GM23338 (cell line): ENCODE measurements around the gene KRTAP13-3. TPM values are rescaled to one million over a fixed set of nuclear protein-coding genes. Genes with fewer than 3 reads are reported as not detected.

ENCODE experiments used
- ATAC-seq: fragments of 200-7000 bp; cut with Tn5 transposase; 3 replicates; pipeline ENCODE4 v1.9.1; 2020
- DNase-seq: peaks from one replicate; pipeline ENCODE4 v3.0.0-alpha.2; 2015; ENCODE audit warnings: low spot score
- H2AFZ ChIP-seq: fragments of 200-600 bp; sonication (generic); 2 replicates; pipeline ENCODE4 v1.8.0; 2016; ENCODE audit warnings: antibody characterized with exemption, mild to moderate bottlenecking, moderate library complexity
- H3F3A ChIP-seq: fragments of 200-600 bp; sonication (generic); replicated peaks from 2 replicates; pipeline ENCODE4 v1.8.0; 2017; ENCODE audit warnings: antibody characterized with exemption, mixed run types, low read depth
- H3K27ac ChIP-seq: fragments of 200-600 bp; sonication (generic); 2 replicates; pipeline ENCODE4 v1.6.1; 2016; ENCODE audit warnings: low read depth
- H3K27me3 ChIP-seq: fragments of 200-600 bp; sonication (generic); 2 replicates; pipeline ENCODE4 v1.8.0; 2016; ENCODE audit warnings: mild to moderate bottlenecking, mixed run types, moderate library complexity; ENCODE audit not compliant: insufficient read depth
- H3K36me3 ChIP-seq: fragments of 200-600 bp; sonication (generic); 2 replicates; pipeline ENCODE4 v1.8.0; 2016; ENCODE audit warnings: mild to moderate bottlenecking; ENCODE audit not compliant: insufficient read depth
- H3K4me1 ChIP-seq: fragments of 200-600 bp; sonication (generic); 2 replicates; pipeline ENCODE4 v1.8.0; 2016; ENCODE audit warnings: mild to moderate bottlenecking, moderate library complexity; ENCODE audit not compliant: insufficient read depth
- H3K4me2 ChIP-seq: fragments of 200-600 bp; sonication (generic); 2 replicates; pipeline ENCODE4 v1.7.1; 2017; ENCODE audit warnings: mixed run types
- H3K4me3 ChIP-seq: fragments of 200-600 bp; sonication (generic); 2 replicates; pipeline ENCODE4 v1.6.1; 2016; ENCODE audit warnings: mixed run types
- H3K79me2 ChIP-seq: fragments of 200-600 bp; sonication (generic); replicated peaks from 2 replicates; pipeline ENCODE4 v1.8.0; 2017; ENCODE audit warnings: mild to moderate bottlenecking; ENCODE audit not compliant: insufficient read depth
- H3K9me2 ChIP-seq: fragments of 200-600 bp; sonication (generic); 2 replicates; pipeline ENCODE4 v1.8.0; 2017; ENCODE audit not compliant: insufficient read depth
- H4K20me1 ChIP-seq: fragments of 200-600 bp; sonication (generic); replicated peaks from 2 replicates; pipeline ENCODE4 v1.8.0; 2017; ENCODE audit warnings: mild to moderate bottlenecking; ENCODE audit not compliant: insufficient read depth
- H3K27ac Mint-ChIP-seq: 2 replicates; pipeline ENCODE4 v1.8.0; 2020; ENCODE audit warnings: inconsistent platforms, mild to moderate bottlenecking, moderate library complexity, mixed read lengths
- H3K27me3 Mint-ChIP-seq: 3 replicates; pipeline ENCODE4 v1.8.0; 2022; ENCODE audit warnings: low read depth, mild to moderate bottlenecking, moderate library complexity, mixed read lengths, inconsistent platforms; ENCODE audit not compliant: insufficient read depth, poor library complexity
- H3K36me3 Mint-ChIP-seq: 3 replicates; pipeline ENCODE4 v1.8.0; 2021; ENCODE audit warnings: low read depth, mild to moderate bottlenecking, inconsistent platforms, moderate library complexity, mixed read lengths
- H3K4me1 Mint-ChIP-seq: 3 replicates; pipeline ENCODE4 v1.8.0; 2020; ENCODE audit warnings: mild to moderate bottlenecking, inconsistent platforms, mixed read lengths
- H3K4me3 Mint-ChIP-seq: 3 replicates; pipeline ENCODE4 v1.8.0; 2021; ENCODE audit warnings: moderate library complexity, mild to moderate bottlenecking, inconsistent platforms, mixed read lengths
- H3K9me3 Mint-ChIP-seq: 3 replicates; pipeline ENCODE4 v1.8.0; 2020; ENCODE audit warnings: moderate library complexity, mild to moderate bottlenecking, inconsistent platforms, mixed read lengths
- CREB1 ChIP-seq: fragments of 250-450 bp; sonication (Bioruptor Pico); IDR thresholded peaks from 2 replicates; pipeline ENCODE4 v1.5.0; 2020; ENCODE audit warnings: low read depth, mild to moderate bottlenecking, moderate library complexity
- EZH2phosphoT487 ChIP-seq: fragments of 200-600 bp; sonication (generic); IDR thresholded peaks from one replicate; pipeline ENCODE4 v1.8.1; 2018; ENCODE audit warnings: antibody characterized with exemption; ENCODE audit not compliant: unreplicated experiment
- POLR2AphosphoS5 ChIP-seq: IDR thresholded peaks from 2 replicates; pipeline ENCODE4 v1.6.1; 2016; ENCODE audit warnings: antibody characterized with exemption, low read depth
- ZNF114 ChIP-seq: fragments of 250-450 bp; sonication (Bioruptor Pico); IDR thresholded peaks from 2 replicates; pipeline ENCODE4 v1.5.0; 2020; ENCODE audit warnings: mild to moderate bottlenecking, moderate library complexity
- ZNF331 ChIP-seq: fragments of 250-450 bp; sonication (Bioruptor Pico); IDR thresholded peaks from 2 replicates; pipeline ENCODE4 v1.5.0; 2020; ENCODE audit warnings: low read depth, mild to moderate bottlenecking, moderate library complexity
- polyA plus RNA-seq: library from polyadenylated mRNA; unstranded; fragments of >200 nt; fragmentation: Nextera tagmentation; extraction: Ambion mirVana; gene quantifications from 2 replicates; pipeline ENCODE4 v1.2.1, GENCODE V29; 2016
- total RNA-seq: library from RNA; depleted of rRNA; stranded (reverse); fragments of >200 nt; shearing (Covaris generic); gene quantifications from 2 replicates; pipeline ENCODE4 v1.2.3, GENCODE V29; 2014; rRNA removed
- TF ChIP-seq, protein P1 (sequence below): IDR thresholded peaks from one replicate; pipeline ENCODE4 v1.6.1; 2018; ENCODE audit warnings: antibody characterized with exemption; ENCODE audit not compliant: unreplicated experiment
- TF ChIP-seq, protein P2 (sequence below): fragments of 250-450 bp; sonication (Bioruptor Pico); IDR thresholded peaks from 2 replicates; pipeline ENCODE4 v1.5.0; 2020; ENCODE audit warnings: mild to moderate bottlenecking, moderate library complexity

Gene KRTAP13-3
- total and polyA plus RNA-seq, 2 experiments from 2014 or later, result not detected

DNA sequence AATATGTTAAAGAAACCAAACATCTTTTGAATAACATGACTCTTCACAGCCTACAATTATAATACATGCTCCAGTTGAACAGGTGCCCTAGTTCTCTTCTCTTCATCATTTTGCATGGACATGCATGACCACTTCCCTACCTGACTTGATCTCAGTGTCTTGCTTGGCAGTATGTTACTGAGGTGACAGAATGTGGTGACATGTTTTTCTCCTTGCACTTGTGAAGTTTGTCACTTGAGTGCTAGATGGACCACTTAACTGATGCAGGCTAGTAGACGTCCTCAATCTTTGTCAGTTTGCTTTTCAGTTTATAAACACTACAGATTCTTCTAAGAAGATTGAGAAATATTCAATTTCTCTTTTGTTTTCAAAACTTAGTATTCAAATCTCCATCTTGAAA lies 43.5 kb downstream of the KRTAP13-3 start:
- H3K36me3 ChIP-seq, result no peaks in the 10 kb centered on the region
- no peaks in the 10 kb centered on the region for H4K20me1 ChIP-seq
- Mint-ChIP-seq H3K9me3 (peaks cover 3% of the 10 kb centered on the region; the same call in 1 of the 3 replicates), H3K27ac (no peak overlapping the region), H3K36me3 (no peaks in the 10 kb centered on the region), H3K4me1 (peaks cover 4% of the 10 kb centered on the region; the same call in 1 of the 3 replicates), H3K4me3 (no peak overlapping the region), H3K27me3 (peaks cover 5% of the 10 kb centered on the region)
- DNase-seq (no peak), ATAC-seq (no peak)
- no peak overlapping the region for H2AFZ ChIP-seq
- no peak overlapping the region for H3K4me2 ChIP-seq
- H3K4me3 ChIP-seq, result no peak overlapping the region
- TF ChIP-seq POLR2AphosphoS5 (no peak), CREB1 (CRISPR knock-in tag) (no peak), EZH2phosphoT487 (no peak), ZNF331 (no peak), ZNF114 (CRISPR knock-in tag) (no peak)
- TF ChIP-seq, protein P1, sequence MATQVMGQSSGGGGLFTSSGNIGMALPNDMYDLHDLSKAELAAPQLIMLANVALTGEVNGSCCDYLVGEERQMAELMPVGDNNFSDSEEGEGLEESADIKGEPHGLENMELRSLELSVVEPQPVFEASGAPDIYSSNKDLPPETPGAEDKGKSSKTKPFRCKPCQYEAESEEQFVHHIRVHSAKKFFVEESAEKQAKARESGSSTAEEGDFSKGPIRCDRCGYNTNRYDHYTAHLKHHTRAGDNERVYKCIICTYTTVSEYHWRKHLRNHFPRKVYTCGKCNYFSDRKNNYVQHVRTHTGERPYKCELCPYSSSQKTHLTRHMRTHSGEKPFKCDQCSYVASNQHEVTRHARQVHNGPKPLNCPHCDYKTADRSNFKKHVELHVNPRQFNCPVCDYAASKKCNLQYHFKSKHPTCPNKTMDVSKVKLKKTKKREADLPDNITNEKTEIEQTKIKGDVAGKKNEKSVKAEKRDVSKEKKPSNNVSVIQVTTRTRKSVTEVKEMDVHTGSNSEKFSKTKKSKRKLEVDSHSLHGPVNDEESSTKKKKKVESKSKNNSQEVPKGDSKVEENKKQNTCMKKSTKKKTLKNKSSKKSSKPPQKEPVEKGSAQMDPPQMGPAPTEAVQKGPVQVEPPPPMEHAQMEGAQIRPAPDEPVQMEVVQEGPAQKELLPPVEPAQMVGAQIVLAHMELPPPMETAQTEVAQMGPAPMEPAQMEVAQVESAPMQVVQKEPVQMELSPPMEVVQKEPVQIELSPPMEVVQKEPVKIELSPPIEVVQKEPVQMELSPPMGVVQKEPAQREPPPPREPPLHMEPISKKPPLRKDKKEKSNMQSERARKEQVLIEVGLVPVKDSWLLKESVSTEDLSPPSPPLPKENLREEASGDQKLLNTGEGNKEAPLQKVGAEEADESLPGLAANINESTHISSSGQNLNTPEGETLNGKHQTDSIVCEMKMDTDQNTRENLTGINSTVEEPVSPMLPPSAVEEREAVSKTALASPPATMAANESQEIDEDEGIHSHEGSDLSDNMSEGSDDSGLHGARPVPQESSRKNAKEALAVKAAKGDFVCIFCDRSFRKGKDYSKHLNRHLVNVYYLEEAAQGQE, result no peak
- TF ChIP-seq, protein P2, sequence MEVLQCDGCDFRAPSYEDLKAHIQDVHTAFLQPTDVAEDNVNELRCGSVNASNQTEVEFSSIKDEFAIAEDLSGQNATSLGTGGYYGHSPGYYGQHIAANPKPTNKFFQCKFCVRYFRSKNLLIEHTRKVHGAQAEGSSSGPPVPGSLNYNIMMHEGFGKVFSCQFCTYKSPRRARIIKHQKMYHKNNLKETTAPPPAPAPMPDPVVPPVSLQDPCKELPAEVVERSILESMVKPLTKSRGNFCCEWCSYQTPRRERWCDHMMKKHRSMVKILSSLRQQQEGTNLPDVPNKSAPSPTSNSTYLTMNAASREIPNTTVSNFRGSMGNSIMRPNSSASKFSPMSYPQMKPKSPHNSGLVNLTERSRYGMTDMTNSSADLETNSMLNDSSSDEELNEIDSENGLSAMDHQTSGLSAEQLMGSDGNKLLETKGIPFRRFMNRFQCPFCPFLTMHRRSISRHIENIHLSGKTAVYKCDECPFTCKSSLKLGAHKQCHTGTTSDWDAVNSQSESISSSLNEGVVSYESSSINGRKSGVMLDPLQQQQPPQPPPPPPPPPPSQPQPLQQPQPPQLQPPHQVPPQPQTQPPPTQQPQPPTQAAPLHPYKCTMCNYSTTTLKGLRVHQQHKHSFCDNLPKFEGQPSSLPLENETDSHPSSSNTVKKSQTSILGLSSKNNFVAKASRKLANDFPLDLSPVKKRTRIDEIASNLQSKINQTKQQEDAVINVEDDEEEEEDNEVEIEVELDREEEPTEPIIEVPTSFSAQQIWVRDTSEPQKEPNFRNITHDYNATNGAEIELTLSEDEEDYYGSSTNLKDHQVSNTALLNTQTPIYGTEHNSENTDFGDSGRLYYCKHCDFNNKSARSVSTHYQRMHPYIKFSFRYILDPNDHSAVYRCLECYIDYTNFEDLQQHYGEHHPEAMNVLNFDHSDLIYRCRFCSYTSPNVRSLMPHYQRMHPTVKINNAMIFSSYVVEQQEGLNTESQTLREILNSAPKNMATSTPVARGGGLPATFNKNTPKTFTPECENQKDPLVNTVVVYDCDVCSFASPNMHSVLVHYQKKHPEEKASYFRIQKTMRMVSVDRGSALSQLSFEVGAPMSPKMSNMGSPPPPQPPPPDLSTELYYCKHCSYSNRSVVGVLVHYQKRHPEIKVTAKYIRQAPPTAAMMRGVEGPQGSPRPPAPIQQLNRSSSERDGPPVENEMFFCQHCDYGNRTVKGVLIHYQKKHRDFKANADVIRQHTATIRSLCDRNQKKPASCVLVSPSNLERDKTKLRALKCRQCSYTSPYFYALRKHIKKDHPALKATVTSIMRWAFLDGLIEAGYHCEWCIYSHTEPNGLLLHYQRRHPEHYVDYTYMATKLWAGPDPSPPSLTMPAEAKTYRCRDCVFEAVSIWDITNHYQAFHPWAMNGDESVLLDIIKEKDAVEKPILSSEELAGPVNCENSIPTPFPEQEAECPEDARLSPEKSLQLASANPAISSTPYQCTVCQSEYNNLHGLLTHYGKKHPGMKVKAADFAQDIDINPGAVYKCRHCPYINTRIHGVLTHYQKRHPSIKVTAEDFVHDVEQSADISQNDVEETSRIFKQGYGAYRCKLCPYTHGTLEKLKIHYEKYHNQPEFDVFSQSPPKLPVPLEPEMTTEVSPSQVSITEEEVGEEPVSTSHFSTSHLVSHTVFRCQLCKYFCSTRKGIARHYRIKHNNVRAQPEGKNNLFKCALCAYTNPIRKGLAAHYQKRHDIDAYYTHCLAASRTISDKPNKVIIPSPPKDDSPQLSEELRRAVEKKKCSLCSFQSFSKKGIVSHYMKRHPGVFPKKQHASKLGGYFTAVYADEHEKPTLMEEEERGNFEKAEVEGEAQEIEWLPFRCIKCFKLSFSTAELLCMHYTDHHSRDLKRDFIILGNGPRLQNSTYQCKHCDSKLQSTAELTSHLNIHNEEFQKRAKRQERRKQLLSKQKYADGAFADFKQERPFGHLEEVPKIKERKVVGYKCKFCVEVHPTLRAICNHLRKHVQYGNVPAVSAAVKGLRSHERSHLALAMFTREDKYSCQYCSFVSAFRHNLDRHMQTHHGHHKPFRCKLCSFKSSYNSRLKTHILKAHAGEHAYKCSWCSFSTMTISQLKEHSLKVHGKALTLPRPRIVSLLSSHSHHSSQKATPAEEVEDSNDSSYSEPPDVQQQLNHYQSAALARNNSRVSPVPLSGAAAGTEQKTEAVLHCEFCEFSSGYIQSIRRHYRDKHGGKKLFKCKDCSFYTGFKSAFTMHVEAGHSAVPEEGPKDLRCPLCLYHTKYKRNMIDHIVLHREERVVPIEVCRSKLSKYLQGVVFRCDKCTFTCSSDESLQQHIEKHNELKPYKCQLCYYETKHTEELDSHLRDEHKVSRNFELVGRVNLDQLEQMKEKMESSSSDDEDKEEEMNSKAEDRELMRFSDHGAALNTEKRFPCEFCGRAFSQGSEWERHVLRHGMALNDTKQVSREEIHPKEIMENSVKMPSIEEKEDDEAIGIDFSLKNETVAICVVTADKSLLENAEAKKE, result no peak
- H3F3A ChIP-seq, result no peaks in the 10 kb centered on the region
- peaks cover 19% of the 10 kb centered on the region; the same call in 1 of the 2 replicates for H3K9me2 ChIP-seq
- H3K27ac ChIP-seq, result no peak overlapping the region
- H3K79me2 ChIP-seq, result no peaks in the 10 kb centered on the region
- no peaks in the 10 kb centered on the region for H3K27me3 ChIP-seq
- H3K4me1 ChIP-seq, result no peaks in the 10 kb centered on the region

Other genes with a start within 250 kb of the KRTAP13-3 start
- gene CLDN8, start 209.8 kb downstream of the KRTAP13-3 start, total RNA-seq, result not detected in 2 replicates
- not detected in 2 replicates for gene CLDN8, start 209.8 kb downstream of the KRTAP13-3 start, polyA plus RNA-seq
- gene KRTAP24-1, start 143.0 kb downstream of the KRTAP13-3 start, total RNA-seq, result not detected in 2 replicates
- not detected in 2 replicates for gene KRTAP24-1, start 143.0 kb downstream of the KRTAP13-3 start, polyA plus RNA-seq
- not detected in 2 replicates for gene KRTAP25-1, start 136.4 kb downstream of the KRTAP13-3 start, total RNA-seq
- gene KRTAP25-1, start 136.4 kb downstream of the KRTAP13-3 start, polyA plus RNA-seq, result not detected in 2 replicates
- gene KRTAP26-1, start 105.6 kb downstream of the KRTAP13-3 start, total RNA-seq, result not detected in 2 replicates
- gene KRTAP26-1, start 105.6 kb downstream of the KRTAP13-3 start, polyA plus RNA-seq, result not detected in 2 replicates
- not detected in 2 replicates for gene KRTAP27-1, start 88.2 kb downstream of the KRTAP13-3 start, total RNA-seq
- gene KRTAP27-1, start 88.2 kb downstream of the KRTAP13-3 start, polyA plus RNA-seq, result not detected in 2 replicates
- gene KRTAP23-1, start 77.3 kb downstream of the KRTAP13-3 start, total RNA-seq, result not detected in 2 replicates
- gene KRTAP23-1, start 77.3 kb downstream of the KRTAP13-3 start, polyA plus RNA-seq, result not detected in 2 replicates
- not detected in 2 replicates for gene KRTAP13-2, start 53.7 kb downstream of the KRTAP13-3 start, total RNA-seq
- not detected in 2 replicates for gene KRTAP13-2, start 53.7 kb downstream of the KRTAP13-3 start, polyA plus RNA-seq
- gene KRTAP13-1, start 29.9 kb downstream of the KRTAP13-3 start, total RNA-seq, result not detected in 2 replicates
- gene KRTAP13-1, start 29.9 kb downstream of the KRTAP13-3 start, polyA plus RNA-seq, result not detected in 2 replicates
- gene KRTAP13-4, start 4.3 kb upstream of the KRTAP13-3 start, total RNA-seq, result not detected in 2 replicates
- gene KRTAP13-4, start 4.3 kb upstream of the KRTAP13-3 start, polyA plus RNA-seq, result not detected in 2 replicates
- gene KRTAP15-1, start 14.3 kb upstream of the KRTAP13-3 start, total RNA-seq, result not detected in 2 replicates
- gene KRTAP15-1, start 14.3 kb upstream of the KRTAP13-3 start, polyA plus RNA-seq, result not detected in 2 replicates
- gene KRTAP19-1, start 54.4 kb upstream of the KRTAP13-3 start, total RNA-seq, result not detected in 2 replicates
- not detected in 2 replicates for gene KRTAP19-1, start 54.4 kb upstream of the KRTAP13-3 start, polyA plus RNA-seq
- gene KRTAP19-2, start 61.5 kb upstream of the KRTAP13-3 start, total RNA-seq, result not detected in 2 replicates
- not detected in 2 replicates for gene KRTAP19-2, start 61.5 kb upstream of the KRTAP13-3 start, polyA plus RNA-seq
- gene KRTAP19-3, start 66.1 kb upstream of the KRTAP13-3 start, total RNA-seq, result not detected in 2 replicates
- gene KRTAP19-3, start 66.1 kb upstream of the KRTAP13-3 start, polyA plus RNA-seq, result not detected in 2 replicates
- gene KRTAP19-4, start 71.2 kb upstream of the KRTAP13-3 start, total RNA-seq, result not detected in 2 replicates
- not detected in 2 replicates for gene KRTAP19-4, start 71.2 kb upstream of the KRTAP13-3 start, polyA plus RNA-seq
- gene KRTAP19-5, start 76.2 kb upstream of the KRTAP13-3 start, total RNA-seq, result not detected in 2 replicates
- gene KRTAP19-5, start 76.2 kb upstream of the KRTAP13-3 start, polyA plus RNA-seq, result not detected in 2 replicates
- not detected in 2 replicates for gene KRTAP19-6, start 115.9 kb upstream of the KRTAP13-3 start, total RNA-seq
- not detected in 2 replicates for gene KRTAP19-6, start 115.9 kb upstream of the KRTAP13-3 start, polyA plus RNA-seq
- gene KRTAP19-7, start 135.4 kb upstream of the KRTAP13-3 start, total RNA-seq, result not detected in 2 replicates
- gene KRTAP19-7, start 135.4 kb upstream of the KRTAP13-3 start, polyA plus RNA-seq, result not detected in 2 replicates
- not detected in 2 replicates for gene KRTAP22-2, start 164.5 kb upstream of the KRTAP13-3 start, total RNA-seq
- gene KRTAP22-2, start 164.5 kb upstream of the KRTAP13-3 start, polyA plus RNA-seq, result not detected in 2 replicates
- not detected in 2 replicates for gene KRTAP6-3, start 166.5 kb upstream of the KRTAP13-3 start, total RNA-seq
- not detected in 2 replicates for gene KRTAP6-3, start 166.5 kb upstream of the KRTAP13-3 start, polyA plus RNA-seq
- gene KRTAP6-2, start 173.0 kb upstream of the KRTAP13-3 start, total RNA-seq, result not detected in 2 replicates
- not detected in 2 replicates for gene KRTAP6-2, start 173.0 kb upstream of the KRTAP13-3 start, polyA plus RNA-seq
- gene KRTAP22-1, start 175.2 kb upstream of the KRTAP13-3 start, total RNA-seq, result not detected in 2 replicates
- gene KRTAP22-1, start 175.2 kb upstream of the KRTAP13-3 start, polyA plus RNA-seq, result not detected in 2 replicates
- gene KRTAP6-1, start 188.0 kb upstream of the KRTAP13-3 start, total RNA-seq, result not detected in 2 replicates
- gene KRTAP6-1, start 188.0 kb upstream of the KRTAP13-3 start, polyA plus RNA-seq, result not detected in 2 replicates
- not detected in 2 replicates for gene KRTAP20-1, start 190.5 kb upstream of the KRTAP13-3 start, total RNA-seq
- gene KRTAP20-1, start 190.5 kb upstream of the KRTAP13-3 start, polyA plus RNA-seq, result not detected in 2 replicates
- not detected in 2 replicates for gene KRTAP20-4, start 194.7 kb upstream of the KRTAP13-3 start, total RNA-seq
- not detected in 2 replicates for gene KRTAP20-4, start 194.7 kb upstream of the KRTAP13-3 start, polyA plus RNA-seq
- not detected in 2 replicates for gene KRTAP20-2, start 209.3 kb upstream of the KRTAP13-3 start, total RNA-seq
- not detected in 2 replicates for gene KRTAP20-2, start 209.3 kb upstream of the KRTAP13-3 start, polyA plus RNA-seq
- gene KRTAP20-3, start 216.9 kb upstream of the KRTAP13-3 start, total RNA-seq, result not detected in 2 replicates
- not detected in 2 replicates for gene KRTAP20-3, start 216.9 kb upstream of the KRTAP13-3 start, polyA plus RNA-seq